ENCODE measurements around the gene DARS1. TPM values are rescaled to one million over a fixed set of nuclear protein-coding genes. Genes with fewer than 3 reads are reported as not detected.

The DARS1 gene
- polyA plus RNA-seq, 1 of the 3 experiments (the other 2 are of a cell fraction): 52.2 TPM

DNA sequence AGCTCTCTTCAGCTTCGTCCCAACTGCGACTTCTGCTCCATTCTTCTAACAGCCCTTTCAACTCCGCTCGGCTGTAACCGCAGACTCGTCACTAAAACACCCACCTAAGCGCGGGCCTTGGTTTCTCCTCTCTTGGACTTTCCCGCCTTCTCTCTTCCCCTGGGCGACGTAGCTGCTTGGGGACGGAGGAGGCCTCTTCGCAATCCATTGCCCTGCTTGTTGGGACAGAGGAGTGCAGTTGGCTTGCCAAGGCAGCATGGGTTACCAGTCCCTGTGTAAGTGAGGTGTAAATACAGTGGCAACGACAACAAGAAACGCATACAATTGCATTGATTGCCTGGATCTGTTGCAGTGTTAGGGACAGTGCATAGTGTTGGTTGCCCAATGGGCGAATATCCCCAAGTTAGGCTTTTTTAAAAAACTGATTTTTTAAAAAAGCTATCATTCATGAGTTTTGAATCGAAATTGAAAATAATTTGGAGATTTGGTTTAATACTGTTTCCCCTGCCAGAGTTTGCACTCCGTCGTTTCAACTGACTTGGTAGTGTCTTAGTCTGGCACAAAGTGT, 484 bp upstream of the DARS1 start:
- POLR2A ChIA-PET: interaction anchor here (0.5 to 1.2 kb wide), 7 partner anchors 25 to 254 kb away, joined by 3 to 5 read pairs (median 3); no protein-coding TSS in a partner anchor
- Histone ChIP-seq H3K9ac (peak overlapping the region; percentile 98), H3K36me3 (replicated peaks in 1 of 2; ENCODE audit: control insufficient read depth in 1 of 2, insufficient read depth in 2 of 2, low read length in 1 of 2) (peaks cover 17 to 19% of the 10 kb centered on the region in 2 experiments), H3K9me3 (no peaks in the 10 kb centered on the region), H3K4me1 (ENCODE audit: control insufficient read depth in 1 of 2, insufficient read depth in 2 of 2, low read depth in 1 of 2, low read length in 1 of 2) (peaks cover 3 to 14% of the 10 kb centered on the region in 2 experiments; a peak in 3 of 4 replicates), H4K20me1 (ENCODE audit: insufficient read depth) (no peaks in the 10 kb centered on the region), H3K79me2 (ENCODE audit: insufficient read depth) (peaks cover 40% of the 10 kb centered on the region), H3K4me2 (peak overlapping the region; percentile 87), H2AFZ (ENCODE audit: low read depth) (peak overlapping the region; percentile 96), H3F3A (replicated peaks; ENCODE audit: insufficient read depth) (no peaks in the 10 kb centered on the region), H3K9me2 (no peaks in the 10 kb centered on the region), H3K27ac (ENCODE audit: low read depth in 2 of 2, low read length in 1 of 2) (peak overlapping the region; percentile 88 to 98), H3K4me3 (ENCODE audit: low read depth in 2 of 2, low read length in 1 of 2) (peak overlapping the region; percentile 66 to 98), H3K27me3 (ENCODE audit: insufficient read depth) (no peaks in the 10 kb centered on the region)
- DNase-seq: no peak
- TF ChIP-seq MEF2A (IDR thresholded peaks at IDR 0.05; ENCODE audit: borderline replicate concordance, low read depth) (no peak), ELF1 (IDR thresholded peaks at IDR 0.05) (no peak), RFX5 (IDR thresholded peaks at IDR 0.05; ENCODE audit: low read length) (no peak), SIN3A (IDR thresholded peaks at IDR 0.05; ENCODE audit: borderline replicate concordance, low read depth, low read length) (no peak), GATA2 (CRISPR knock-in tag; IDR thresholded peaks at IDR 0.05) (no peak), GABPA (IDR thresholded peaks at IDR 0.05; ENCODE audit: low read depth) (no peak), TEAD4 (IDR thresholded peaks at IDR 0.05; ENCODE audit: borderline replicate concordance, insufficient read depth) (no peak)
- TF ChIP-seq, protein P1, sequence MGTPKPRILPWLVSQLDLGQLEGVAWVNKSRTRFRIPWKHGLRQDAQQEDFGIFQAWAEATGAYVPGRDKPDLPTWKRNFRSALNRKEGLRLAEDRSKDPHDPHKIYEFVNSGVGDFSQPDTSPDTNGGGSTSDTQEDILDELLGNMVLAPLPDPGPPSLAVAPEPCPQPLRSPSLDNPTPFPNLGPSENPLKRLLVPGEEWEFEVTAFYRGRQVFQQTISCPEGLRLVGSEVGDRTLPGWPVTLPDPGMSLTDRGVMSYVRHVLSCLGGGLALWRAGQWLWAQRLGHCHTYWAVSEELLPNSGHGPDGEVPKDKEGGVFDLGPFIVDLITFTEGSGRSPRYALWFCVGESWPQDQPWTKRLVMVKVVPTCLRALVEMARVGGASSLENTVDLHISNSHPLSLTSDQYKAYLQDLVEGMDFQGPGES (IDR thresholded peaks at IDR 0.05; ENCODE audit: low read depth, low read length): no peak
- TF ChIP-seq, protein P2, sequence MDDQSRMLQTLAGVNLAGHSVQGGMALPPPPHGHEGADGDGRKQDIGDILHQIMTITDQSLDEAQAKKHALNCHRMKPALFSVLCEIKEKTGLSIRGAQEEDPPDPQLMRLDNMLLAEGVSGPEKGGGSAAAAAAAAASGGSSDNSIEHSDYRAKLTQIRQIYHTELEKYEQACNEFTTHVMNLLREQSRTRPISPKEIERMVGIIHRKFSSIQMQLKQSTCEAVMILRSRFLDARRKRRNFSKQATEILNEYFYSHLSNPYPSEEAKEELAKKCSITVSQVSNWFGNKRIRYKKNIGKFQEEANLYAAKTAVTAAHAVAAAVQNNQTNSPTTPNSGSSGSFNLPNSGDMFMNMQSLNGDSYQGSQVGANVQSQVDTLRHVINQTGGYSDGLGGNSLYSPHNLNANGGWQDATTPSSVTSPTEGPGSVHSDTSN (IDR thresholded peaks at IDR 0.05): no peak
- CTCF ChIA-PET: interaction anchor here (1.0 to 4.6 kb wide), 2 partner anchors 11 to 72 kb away, joined by 4 to 25 read pairs; no protein-coding TSS in a partner anchor
- WGBS (ENCODE audit: low lambda C conversion rate): 60% methylated on average over 12 of the region's 19 CpGs

DNA sequence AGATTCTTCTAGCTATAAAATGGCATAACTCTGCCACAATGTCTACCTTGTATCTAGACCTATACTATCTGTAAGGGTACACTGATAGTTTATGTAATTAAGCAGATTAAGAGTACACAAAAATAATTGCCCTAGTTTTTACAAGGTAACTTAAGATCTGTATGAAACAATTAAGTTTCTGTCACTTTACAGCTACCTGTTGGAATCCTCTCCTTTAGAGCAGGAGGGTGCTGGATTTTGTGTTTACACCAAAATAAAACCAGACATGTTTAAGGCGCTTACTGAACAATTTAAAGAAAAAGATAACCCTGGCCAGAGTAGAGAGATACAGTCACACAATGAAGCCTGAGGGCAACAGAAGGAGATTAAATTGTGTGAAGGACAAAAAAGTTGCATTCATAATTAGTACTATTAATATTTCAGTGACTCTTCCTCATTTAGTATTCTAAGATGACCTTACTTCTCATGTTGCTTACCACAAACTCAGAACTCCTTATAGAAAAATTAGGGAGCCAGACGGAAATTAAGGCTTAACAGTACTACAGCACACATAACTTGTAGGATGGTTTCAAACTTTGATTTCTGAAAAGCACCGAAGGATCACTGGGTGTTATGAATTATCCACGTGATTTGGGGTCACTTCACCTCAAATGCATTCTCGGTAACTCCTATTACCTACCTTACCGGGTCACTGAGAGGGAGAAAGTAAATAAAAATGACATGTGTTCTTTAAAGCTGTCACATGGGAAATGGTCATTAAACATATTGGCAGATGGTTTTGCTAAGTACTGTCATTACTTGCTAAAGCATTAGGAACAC, 1.0 kb downstream of the DARS1 start:
- Histone ChIP-seq H3K4me2 (peak overlapping the region; percentile 87), H3K36me3 (replicated peaks in 1 of 2; ENCODE audit: control insufficient read depth in 1 of 2, insufficient read depth in 2 of 2, low read length in 1 of 2) (peaks cover 32 to 34% of the 10 kb centered on the region in 2 experiments), H3K79me2 (ENCODE audit: insufficient read depth) (peaks cover 55% of the 10 kb centered on the region), H3K9ac (peak overlapping the region; percentile 98), H4K20me1 (ENCODE audit: insufficient read depth) (no peaks in the 10 kb centered on the region), H3K9me2 (no peaks in the 10 kb centered on the region), H3F3A (replicated peaks; ENCODE audit: insufficient read depth) (no peaks in the 10 kb centered on the region), H2AFZ (ENCODE audit: low read depth) (peak overlapping the region; percentile 96), H3K27ac (ENCODE audit: low read depth in 2 of 2, low read length in 1 of 2) (peak overlapping the region; percentile 88 to 98), H3K4me1 (ENCODE audit: control insufficient read depth in 1 of 2, insufficient read depth in 2 of 2, low read depth in 1 of 2, low read length in 1 of 2) (peaks cover 3 to 16% of the 10 kb centered on the region in 2 experiments; a peak in 3 of 4 replicates), H3K4me3 (ENCODE audit: low read depth in 2 of 2, low read length in 1 of 2) (peak overlapping the region; percentile 66 to 98), H3K27me3 (ENCODE audit: insufficient read depth) (no peaks in the 10 kb centered on the region), H3K9me3 (no peaks in the 10 kb centered on the region)
- WGBS (ENCODE audit: low lambda C conversion rate): 9% methylated on average over 6 of the region's 6 CpGs
- DNase-seq: no peak
- TF ChIP-seq CHD2 (IDR thresholded peaks at IDR 0.05; ENCODE audit: low read length, partially characterized antibody): no peak
- no peak for TF ChIP-seq ELF1 (IDR thresholded peaks at IDR 0.05)
- TF ChIP-seq MXI1 (IDR thresholded peaks at IDR 0.05; ENCODE audit: low read depth, low read length): peak; percentile 87
- ChIA-PET CTCF (interaction anchor here (1.2 to 1.3 kb wide), 2 partner anchors 68 to 395 kb away, joined by 3 read pairs; no protein-coding TSS in a partner anchor), POLR2A (interaction anchor here (0.6 to 0.7 kb wide), 3 partner anchors 9 to 283 kb away, joined by 3 to 4 read pairs (median 3); no protein-coding TSS in a partner anchor)

Measured in SK-N-SH (cell line).